GM19035 (cell line): ENCODE measurements around the gene LAPTM4A.
A peak's percentile ranks its signal among the peaks of the same experiment; 100 is the strongest.
"Not testable (repeated sequence)": the region's sequence is repeated elsewhere in the genome, so short reads cannot be mapped to it uniquely, and the experiment has no call there.

Source experiments
- ATAC-seq: cut with Tn5 transposase; IDR thresholded peaks from one replicate; pipeline ENCODE4 v1.9.1; 2021; ENCODE audit not compliant: unreplicated experiment

LAPTM4A gene

DNA sequence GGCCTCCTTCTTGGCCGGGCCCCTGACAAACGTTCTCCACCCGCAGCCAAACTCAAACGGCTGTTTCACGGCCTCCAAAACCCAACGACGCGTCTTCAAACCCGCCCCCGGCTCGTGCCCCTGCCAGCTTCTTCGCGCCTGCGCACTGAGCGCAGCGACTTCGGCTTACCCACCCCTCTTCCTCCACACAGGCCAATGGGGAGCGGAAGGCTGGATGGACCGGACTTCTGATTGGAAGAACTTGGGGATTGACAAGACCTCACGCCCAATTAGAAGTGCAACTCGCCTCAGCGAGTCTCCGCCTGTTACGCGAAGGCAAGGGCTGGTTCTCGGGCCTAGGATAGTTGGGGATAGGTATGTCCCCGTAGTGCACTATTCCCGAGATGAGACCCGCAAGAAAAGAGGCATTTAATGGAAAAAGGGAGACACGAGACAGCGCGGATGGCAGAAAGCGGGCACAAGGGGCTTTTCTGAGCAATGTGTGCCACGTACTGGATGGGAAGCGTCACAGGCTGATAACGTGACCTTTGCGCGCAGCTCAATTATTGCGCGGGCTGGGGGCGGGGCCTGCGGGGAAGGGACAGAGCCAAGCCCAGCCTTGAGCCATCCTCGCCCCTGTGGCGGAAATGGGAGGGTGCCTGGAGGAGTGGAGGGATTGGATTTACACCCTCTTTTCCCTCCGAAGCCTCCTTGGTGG lies at the start of gene LAPTM4A:
Gene LAPTM4A, minus strand, starts transcription at position 97 of the 697 bp plus-strand sequence. CDS start 108 bp downstream, outside the sequence.
- ATAC-seq: peak; percentile 97

DNA sequence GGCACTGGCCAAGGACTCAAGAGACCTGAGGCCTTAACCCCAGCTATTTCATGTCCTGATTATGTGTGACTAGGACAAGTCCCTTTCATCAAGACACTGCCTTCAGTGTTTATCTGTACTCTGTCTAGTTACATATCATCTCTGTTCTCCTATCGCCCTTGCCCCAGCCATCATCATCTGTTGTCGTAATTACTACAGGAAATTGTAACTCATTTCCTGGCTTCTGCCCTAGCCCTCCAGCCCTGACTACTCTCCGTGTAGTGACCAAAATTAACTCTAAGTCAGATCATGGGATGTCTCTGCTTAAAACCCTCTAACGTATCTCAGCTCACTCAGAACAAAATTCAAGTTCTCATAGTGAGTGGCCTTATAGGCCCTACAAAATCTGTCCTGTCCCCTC lies 49.3 kb upstream of the LAPTM4A start:
- ATAC-seq: no peak

DNA sequence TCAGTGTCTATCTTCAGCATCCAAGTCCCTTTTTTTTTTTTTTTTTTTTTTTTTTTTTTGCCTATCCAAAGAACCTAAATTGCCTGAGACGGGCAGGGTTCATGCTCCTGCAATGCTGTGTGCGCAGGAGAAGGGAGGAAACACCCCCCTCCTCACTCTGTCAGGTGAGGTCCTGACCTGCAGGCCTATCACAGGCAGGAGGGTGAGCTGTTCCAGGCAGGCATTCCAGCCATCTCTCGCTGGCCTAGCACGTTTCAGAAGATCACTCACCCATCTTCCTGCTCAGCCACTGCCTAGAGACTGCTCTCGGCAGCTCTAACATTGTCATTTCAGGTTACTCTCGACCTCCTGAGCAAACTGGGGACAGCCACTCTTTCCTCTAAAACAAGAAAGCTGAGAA lies 48.4 kb upstream of the LAPTM4A start:
- ATAC-seq: no peak

DNA sequence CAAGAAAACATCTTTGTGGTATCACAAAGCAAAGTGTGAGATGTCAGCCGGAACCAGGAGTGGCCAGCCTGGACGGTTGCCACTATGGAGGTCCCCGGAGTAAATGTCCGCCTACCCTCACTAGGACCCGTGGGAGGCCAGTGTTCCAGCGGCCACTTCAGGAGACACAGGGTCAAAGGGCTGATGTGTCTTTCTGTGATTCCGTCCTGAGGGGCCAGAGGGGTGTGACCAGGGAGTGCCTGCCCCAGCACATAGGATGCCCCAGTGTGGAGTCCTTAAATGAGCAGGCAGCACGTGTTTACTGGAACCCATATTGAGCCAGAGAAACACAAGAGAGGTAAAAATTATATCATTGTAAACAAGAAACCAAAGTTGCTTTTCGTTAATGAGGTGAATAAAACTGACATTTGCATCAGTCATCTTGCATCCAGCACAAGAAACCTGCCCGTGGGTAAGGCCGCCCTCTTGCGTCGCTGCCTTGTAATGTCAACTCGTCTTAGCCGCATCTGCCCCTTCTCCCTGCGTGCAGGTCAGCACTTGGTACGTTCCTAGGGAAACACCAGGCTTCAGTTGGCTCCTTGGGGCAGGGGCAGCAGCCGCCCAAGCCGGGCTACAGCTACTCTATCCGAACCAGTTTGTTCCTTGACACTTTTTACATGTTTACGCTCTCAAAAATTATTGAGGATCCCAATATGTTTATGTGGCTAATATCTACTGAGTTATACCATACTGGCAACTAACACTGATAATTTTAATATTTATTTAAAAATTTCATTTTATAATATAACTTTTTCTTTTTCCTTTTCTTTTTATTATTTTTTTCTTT lies 46.7 kb upstream of the LAPTM4A start:
- peak; percentile 99 for ATAC-seq

DNA sequence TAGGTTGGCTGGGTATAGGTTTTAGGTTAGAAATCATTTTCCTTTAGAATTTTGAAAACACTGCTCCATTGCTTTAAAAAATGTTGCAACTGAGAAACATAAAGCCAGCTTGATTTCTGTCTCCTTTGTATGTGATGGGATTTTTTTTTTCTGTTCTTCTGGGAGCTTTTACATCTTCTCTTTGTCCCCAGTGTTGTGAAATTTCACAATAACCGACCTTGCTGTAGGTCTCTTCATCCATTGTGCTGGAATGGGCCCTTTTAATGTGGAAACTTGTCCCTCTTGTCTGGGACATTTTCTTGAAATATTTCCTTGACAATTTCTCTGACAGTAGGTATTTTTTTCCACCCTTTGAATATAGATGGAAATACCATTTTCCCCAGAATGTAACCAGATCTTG lies 44.0 kb upstream of the LAPTM4A start:
- ATAC-seq: no peak

DNA sequence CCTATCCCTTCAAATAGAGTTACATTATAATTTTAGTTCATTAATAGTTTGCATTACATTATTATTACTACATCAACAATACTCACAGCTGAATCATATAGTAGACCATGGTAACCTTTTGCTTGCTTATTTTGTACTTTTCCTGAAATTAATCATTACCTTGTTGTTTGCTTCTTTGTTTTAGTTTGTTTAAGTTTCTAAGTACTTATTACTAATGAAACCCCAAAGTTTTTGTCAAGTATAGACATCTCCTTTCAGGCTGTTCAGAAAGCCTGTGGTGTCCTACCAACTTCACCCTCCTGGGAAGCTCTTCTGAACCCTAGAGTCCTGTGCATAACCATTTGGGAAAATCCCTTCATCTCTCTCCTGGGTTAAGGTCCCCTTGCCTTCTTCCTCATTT lies 43.5 kb upstream of the LAPTM4A start:
- ATAC-seq: no peak

DNA sequence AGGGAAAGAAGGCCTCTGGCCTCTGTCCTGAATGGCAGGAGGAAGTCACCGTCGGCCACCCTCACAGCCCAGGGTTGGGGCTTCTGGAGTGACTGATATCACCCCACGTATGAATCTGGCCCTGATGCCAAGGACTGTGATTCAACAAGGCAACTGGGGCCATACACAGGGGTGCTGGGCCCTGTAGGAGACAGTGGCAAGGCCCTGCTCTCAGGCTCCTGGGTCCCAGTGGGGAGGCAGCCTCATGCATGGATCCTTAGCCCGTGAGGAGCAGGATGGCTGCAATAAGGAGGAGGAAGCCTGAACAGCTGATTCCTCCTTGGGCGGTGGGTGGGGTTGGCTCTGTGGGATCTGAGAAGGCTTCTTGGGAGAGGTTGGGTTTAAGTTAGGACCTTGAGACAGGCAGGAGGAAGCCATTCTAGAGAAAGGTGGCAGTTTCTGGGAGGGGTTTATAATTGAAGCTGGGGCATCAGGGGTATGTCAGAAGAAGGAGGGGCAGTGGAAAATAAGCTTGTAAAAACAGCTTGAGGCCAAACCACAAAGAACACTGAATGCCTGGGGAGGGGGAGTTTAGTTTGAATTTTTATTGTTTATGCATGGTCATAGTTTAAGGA lies 42.8 kb upstream of the LAPTM4A start:
- no peak for ATAC-seq

DNA sequence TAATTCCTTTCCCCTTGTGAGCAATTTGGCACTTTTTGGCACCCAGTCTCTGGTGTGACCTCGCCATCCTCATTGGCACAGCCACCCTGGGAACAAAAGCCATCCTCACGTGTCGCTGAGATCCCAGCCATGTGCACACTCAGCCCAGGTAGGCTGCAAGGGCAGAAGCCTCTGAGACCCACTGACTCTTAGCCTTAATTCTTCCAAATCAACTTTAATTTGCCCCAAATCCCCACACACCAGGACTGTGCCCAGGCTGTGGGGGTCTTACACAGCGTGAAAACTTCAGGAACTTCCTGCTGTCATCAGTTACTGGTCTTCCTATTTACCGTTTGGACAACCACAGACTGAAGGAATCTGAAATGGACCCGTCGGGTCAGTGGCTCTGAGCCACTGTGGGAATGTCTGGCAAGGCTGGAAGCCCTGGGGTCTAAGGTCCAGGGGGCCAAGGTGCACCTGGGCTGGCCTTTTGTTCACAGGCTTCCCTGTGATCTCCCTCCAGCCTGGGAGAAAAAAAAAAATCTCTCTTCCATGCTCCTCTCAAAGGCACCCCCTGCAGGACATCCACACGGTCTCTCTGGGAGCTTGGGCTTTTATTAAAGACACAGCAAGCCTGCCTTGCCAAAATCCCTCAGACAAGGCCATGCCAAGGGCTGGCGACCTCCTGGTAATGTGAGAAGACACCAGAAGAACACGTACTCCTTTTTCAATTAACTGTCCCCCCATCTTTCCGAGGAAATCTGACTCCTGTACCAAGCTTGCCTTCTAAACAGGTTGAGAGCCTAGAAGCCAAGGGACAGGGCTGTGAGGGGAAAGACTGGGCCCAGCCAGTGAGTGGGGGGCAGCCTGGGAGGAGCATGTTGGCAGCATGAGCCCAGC lies 42.1 kb upstream of the LAPTM4A start:
- ATAC-seq: no peak

DNA sequence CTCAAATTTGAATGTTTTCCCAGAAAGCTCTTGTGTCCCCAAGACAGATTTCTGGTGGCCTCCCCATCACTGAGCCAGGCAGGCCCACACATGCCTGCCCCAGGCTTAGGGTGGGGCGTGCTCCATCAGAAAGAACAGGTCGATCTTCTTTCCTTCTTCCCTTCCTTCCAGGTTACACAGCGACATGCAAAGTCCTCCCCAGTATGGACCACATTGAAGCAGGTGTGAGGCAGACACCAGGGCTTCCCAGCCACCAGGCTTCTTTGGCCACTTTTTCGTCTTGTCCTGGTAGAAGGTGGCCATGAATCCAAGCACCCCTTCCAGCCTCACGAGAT lies 41.4 kb upstream of the LAPTM4A start:
- ATAC-seq: no peak

DNA sequence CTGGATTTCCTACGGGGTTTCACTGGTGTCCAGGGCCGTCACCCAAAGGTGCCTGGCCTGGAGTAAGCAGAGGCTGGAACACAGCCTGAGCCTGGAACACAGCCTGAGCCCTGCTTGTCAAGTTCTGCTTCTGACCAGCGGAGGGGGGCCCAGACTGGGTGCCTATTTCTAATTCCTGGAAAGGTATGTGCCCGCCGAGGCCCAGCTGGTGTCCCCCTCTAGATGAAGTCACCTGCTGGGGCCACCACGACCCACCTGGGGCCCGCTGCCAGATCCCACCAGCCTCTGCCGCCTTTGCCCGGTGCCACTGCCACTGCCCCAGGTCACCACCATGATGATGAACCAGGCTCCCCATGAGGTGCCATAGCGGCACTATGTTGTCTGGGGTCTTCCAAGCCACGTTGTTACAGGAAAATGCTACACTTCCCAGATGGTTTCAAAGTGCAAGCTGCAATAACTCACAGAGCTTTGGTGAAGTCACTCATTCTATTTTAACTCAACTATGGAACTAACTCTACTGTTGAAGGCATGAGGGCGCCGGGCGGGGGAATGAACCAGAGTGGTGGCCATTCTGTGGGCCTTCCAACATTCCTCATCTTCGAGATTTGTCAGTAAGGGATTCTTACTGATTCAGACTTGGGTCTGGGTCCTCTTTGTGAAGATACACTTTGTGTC lies 40.9 kb upstream of the LAPTM4A start:
- ATAC-seq: no peak

DNA sequence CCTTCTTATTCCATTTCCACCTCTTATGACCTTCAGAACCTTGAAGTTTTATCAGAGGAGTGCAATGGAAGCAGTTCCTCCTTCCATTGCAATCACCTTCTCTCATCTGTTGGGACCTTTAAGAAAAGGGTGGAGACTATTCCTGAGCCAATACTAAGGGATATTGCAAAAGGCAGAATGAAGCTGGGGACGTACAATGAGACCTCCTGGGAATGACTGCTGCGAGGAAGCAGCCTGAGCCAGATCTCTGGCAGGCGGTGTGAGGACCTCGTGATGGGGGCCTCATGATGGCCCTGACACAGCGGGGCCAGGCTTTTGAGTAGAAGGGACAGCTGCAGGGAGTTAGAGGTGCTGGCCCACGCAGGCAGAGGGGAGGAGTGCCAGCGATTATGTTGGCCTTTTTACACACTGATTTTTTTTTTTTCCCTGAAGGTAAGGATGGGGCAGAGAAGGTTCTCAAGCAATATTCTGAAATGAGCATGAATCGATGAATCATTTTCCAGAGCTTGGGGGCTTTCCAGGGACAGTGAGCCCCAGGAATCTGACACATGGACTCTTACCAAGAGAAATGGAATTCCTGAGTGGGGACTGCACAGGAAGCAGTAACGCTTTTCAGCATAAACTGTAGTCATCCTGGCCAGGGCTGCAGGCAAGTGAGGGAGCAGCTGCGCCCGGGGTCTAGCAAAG lies 40.0 kb upstream of the LAPTM4A start:
- ATAC-seq: no peak

DNA sequence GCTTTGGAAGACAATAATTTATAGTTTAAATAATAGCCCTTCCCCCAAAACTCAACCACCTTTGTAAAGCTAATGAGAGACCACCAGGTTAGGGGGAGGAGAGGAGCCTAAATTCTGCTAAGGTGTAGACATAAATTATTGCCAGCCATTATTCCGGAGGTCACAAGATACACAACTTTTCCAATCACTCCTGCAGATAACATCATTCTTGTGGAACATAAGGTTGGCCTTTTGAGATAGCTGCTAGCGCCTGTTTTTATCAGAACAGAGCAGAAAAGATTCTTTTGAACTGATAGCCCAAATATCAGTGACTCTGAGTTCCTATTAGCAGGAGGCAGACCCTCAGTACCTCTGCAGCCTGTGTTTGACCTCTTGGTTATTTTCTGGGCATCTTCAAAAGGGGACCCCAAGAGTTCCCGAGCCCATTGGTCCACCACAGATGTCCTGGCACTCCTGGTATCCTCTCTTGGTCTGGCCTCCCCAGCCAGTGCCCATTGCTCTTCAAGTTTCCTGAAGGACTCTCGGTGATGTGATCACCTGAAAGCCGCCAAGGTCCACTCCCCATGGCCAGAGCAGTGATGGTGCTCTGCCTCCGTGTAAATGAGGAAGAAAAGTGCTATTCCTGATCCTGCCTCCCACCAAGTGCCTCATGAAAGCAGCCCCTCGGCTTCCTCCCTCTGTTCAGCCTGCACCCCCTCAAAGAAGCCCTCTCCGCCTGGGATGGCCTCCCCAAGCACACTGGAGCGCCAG lies 38.5 kb upstream of the LAPTM4A start:
- ATAC-seq: no peak

DNA sequence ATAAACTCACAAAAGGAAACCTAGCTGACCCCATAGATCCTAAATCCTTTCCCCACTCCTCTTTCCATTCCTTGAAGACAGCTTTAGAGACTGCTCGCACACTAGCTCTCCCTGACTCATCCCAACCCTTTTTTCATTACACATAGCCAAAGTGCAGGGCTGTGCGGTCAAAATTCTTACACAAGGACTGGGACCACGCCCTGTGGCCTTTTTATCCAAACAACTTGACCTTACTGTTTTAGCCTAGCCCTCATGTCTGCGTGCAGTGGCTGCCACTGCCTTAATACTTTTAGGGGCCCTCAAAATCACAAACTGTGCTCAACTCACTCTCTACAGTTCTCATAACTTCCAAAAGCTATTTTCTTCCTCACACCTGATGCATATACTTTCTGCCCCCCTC lies 34.5 kb upstream of the LAPTM4A start:
- not testable (repeated sequence) for ATAC-seq

DNA sequence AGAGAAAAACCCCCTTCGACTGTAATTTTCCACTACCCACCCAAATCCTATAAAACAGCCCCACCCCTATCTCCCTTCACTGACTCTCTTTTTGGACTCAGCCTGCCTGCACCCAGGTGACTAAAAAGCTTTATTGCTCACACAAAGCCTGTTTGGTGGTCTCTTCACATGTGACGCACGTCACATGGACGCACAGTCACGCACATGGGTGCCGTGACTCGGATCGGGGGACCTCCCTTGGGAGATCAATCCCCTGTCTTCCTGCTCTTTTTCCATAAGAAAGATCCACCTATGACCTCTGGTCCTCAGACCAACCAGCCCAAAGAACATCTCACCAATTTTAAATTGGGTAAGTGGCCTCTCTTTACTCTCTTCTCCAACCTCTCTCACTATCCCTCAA lies 31.4 kb upstream of the LAPTM4A start:
- not testable (repeated sequence) for ATAC-seq

DNA sequence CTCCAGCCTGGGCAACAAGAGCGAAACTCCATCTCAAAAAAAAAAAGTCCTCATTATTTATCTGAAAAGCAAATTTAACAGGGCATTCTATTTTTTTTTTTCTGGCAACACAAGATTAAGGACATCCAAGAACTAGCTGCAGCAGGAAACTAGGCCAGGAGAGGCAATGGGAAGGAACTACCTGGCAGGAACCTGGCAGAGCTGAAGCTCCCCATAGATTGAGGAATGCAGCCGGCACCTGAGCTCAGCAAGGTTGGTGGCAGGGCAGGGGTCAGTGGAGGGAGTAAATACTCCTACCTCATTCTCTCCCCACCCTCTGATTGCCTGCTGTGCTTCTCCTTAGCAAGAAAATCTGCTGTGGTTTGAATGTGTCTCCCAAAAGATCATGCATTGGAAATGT lies 30.4 kb upstream of the LAPTM4A start:
- ATAC-seq: no peak

DNA sequence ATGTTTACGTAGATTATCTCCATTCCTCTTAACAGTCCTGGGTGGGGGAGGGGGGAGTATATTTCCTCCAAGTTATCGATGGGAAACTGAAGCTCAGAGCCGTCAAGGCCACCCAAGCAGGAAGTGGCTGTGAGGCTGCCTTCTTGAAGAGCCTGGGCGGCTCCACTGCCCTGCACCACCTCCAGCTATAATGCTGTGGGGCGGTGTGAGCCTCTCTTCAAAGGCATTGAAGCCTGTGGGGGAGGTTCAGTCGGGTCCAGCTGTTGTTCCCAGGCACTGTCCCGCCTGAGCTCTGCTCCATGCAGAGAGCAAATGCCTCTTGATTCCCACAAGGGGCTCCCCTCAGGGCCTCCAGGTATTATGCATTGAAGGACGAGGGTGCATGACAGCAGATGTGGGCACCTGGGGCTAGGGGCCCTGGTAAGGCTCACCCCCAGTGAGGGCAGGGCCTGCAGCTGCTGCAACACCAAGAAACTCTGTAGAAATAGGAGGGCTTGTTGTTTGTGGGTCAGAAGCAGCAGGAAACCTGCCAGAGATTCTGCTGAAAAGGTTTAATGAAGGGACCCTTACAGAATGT lies 29.5 kb upstream of the LAPTM4A start:
- no peak for ATAC-seq

DNA sequence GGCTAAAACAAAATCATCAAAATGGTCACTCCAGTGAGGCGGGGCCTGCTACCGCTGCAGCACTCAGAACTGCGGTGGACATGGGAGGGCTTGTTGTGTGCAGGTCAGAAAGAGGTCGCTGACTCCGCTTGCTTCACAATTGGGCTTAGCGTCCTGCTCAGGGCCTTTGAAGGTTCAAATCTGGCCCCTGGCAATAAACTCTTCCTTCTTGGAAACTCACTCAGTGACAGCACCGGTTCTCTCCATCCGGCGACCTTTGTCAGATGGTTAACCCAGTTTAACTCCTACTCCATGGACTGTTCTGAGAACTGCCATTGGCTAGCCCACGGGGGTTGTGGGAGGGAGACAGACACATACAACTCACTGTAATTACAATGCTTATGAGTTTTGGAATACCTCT lies 29.0 kb upstream of the LAPTM4A start:
- ATAC-seq: no peak

DNA sequence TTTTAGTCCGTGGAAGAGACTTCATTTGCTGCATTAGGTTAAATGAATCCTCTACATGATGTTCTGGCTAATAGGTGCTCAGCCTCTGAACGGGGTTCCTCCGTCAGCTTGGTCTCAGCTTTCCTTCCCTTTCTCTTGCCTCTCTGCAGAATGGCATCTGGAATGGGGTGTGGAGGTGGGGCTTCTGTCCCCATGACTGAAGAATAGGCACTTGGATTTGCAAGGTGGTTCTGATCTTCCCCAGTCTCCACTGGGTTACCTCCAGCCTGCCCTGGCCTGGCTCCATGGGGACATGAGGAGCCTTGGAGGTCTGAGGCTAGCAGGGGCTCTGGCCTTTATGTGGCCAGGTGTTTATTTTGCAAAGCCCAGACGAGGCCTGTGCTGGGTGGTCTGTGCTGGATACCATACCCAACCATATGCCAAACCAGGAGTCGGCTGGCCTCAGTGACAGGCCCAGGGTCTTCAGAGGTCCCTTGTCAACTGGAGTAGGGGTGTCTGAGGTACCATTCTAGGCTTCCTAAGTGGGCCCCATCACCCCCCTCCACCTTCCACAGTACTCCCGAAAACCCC lies 28.2 kb upstream of the LAPTM4A start:
- ATAC-seq: no peak
